HG02885 (cell line): Measurements from ENCODE around the gene NDP.
"Not testable (repeated sequence)": the region's sequence is repeated elsewhere in the genome, so short reads cannot be mapped to it uniquely, and the experiment has no call there.

Experiments
- ATAC-seq: cut with Tn5 transposase; IDR thresholded peaks from one replicate; pipeline ENCODE4 v1.9.1; 2021; ENCODE audit warnings: mild to moderate bottlenecking; ENCODE audit not compliant: unreplicated experiment, poor library complexity

Gene NDP

DNA sequence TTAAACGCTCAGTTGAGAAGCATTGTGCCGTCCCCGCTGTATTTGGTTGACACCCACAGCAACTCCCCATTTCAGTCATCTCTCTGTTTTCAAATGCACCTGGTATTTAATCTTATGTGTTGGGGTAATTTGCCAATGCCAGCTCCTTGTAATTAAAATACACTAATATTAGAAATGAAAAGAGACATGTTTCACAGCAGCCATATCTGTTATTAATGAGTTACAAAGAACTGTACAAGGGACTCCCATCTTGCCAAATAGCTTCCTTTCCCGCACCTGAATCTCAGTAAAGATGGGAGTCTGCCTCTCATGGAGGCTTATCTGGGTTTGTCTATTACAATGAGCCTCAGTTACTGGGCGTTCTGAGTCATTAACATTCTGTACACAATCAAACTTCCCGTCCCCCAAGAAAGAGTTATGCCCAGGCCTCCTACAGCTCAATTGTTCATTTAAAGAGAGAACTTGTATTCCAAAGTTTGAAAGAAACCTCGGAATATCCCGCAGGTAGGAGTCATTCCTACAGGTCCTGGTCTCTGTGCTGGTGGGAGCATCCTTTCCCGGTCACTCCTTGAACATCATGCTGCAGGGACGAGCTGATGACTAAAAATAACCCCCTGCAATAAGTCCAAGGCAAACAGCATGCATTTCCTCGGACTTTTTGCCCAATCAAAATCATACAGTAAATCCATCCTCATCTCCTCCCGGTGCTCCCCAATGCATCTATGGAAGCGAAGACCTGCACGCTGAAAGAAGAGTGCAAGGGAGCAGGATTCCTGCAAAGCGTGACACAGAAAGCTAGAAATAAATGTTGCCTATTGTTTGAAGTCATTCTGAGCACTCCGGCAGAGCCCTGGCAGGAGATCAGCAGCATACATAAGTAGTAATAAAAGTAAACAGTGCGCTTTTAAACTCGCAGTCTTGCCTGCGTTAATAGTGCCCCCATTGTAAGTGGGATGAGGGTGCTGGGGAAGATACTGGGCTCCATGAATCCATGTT is 926 bp downstream of the NDP start:
- ATAC-seq: no peak

DNA sequence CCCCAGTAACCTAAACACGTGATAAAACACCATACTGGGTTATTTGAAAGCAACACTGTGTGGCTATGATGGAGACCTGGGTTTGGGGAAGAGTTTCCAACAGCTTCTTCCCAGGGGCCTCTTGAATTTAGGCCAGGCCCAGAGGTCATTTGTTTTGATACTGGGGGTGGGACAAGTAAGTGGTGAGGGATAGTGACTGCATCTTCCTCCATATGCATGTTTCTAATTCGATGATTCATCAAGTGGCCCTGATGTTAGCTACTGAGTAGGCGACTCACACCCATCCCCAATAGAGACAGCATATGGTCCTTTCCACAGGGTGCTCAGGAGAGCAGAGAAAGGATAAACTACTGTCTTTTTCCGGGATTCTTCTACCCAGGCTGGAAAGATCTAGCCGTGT is 2.7 kb downstream of the NDP start:
- ATAC-seq: no peak

DNA sequence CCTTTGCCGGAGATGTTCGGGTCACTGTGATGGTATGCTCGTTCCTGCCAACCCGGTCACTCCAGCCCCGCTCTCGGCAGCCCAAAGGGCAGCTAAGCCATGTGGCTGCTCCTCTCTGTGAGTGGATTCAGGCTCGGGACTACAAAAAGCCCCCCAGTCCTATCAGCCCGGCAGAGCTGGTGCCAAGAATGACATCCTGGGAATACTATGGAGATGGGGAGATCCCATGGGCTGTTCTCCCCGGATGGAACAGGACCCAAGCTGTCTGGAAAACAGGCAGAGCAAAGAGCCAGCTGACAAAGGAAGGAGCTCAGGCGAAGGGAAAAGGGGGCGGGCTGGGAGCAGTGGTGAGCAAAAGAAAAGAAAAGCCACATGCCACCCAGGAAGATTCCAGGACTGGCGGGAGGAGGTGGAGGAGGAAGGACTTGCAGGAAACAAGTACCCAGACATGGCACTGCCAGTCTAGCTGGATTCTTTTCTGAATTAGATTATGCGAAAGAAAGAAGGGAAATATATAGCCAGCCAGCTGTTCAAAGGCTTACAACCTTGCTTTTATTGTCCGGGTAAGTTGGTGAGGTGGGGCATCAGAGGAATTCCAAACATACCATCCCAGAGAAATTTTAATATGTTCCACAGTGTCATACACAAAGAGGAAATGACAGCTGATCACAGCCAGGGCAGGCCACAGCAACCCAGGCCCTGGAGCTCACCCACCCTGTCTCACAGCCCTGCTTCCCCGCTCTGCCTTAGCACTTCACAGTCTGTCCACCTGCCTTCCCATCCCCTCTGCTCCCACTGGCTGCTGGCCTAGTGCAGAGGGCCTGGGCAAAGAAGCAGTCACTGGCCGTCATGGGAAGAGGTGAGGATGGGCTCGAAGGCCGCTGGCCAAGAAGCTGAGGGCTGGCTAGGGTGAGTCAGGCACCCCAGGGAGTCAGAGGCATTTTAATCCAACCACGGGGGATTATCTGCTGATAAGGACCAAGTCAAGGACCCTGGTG is 3.4 kb downstream of the NDP start:
- ATAC-seq: no peak

DNA sequence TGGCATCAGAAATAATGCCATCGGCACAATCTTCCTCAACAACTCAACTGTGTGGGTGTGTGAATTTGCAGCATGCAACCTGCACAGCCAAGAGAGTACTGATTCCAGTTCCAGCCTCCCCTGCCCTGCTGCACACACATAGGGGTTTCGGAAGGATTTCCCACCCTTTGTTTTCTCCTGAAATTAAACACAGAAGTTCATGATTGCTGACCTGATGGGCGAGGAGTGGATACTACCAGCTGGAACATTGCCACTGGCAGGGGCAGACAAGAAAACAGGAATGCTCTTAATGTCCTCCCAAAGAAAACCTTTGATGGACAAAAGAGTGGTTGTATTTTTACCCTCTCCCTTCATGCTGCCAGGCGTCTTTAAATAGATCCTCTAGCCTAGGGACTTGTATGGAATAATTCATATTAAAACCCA is 4.8 kb downstream of the NDP start:
- ATAC-seq: no peak

DNA sequence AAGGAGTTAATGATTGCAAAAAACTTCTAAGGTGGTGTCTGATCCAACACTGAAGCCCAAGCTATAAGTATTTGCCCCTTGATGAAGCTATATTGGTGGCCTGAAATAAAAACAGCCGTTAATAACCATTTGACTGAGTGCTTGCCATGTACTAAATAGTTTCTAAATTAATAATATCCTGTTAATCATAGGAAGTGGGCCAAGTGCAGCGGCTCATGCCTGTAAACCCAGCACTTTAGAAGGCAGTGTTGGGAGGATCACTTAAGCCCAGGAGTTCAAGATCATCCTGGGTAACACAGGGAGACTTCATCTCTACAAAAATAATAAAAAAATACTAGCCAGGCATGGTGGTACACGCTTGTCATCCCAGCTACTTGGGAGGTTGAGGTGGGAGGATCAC is 8.3 kb downstream of the NDP start:
- ATAC-seq: no peak

DNA sequence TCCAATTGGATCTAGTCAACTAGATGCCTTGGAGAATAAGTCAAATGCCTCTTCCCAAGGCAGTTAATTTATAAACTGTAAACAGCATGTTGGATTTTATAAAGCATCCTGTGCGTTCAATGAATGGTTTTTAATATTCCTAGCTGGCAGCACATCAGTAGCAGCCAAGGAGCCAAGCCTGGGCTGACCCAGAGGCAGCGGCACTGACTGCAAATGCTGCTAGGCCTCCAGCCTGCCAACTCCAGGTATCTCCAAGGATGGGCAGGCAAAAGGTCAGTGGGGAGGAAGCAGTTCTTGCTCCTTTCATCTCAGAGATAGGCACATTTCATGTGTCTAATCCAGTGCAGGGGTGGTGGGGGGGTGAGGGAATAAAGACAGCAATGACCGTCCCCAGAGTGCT is 9.5 kb downstream of the NDP start:
- no peak for ATAC-seq

DNA sequence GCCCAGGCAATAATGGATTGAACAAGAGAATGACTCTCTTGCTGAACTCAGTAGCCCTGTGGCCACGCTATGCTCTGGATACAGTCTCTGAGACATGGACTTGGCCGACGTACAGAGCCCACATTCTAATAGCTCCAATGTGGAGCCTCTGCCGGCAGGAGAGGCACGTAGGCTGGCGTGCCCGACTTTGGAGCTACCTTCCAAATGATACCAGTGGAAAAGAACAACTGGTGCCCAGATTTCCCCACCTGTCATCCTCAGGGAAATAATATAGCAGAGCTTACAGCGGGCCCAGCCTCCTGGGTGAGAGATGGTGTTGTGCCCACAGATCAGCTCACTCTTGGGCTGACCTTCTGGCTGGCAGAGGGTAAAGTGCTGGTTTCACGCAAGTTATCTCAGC is 10.6 kb downstream of the NDP start:
- no peak for ATAC-seq

DNA sequence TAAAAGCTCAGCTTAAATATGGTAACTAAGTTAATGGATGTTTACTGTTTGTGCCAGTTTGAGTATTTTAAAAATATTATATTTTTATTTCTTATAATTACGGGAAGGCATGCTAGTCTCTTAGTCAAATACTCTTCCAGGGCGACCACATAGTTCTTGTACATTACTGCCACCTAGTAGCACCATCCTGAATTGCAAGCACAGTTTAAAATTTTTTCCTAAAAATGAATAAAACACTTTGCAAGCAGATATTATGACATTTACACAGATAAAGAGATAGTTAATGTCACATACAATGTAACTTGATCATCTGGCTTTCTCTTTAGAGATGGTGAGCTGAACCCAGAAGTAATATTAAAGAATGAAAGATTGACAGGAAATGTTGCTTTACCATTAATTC is 11.5 kb downstream of the NDP start:
- no peak for ATAC-seq

DNA sequence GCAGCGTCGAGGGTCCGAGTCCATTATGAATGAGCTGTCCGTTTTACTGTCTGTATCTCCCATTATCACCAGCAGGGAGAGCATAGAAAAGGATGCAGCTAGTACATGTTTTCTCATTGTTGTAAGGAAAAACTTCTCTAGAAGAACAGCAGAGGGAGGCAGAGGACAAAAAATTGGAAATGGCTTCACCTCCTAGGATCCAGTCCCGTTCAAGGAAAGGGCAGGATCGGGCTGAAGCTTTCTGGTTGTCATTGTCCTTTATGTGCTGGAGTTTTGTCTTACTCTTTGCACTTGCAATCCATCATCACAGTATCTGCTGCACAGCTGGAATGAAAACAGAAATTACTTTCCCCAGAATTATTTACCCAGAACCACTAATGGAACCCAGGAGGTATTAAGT is 14.7 kb downstream of the NDP start:
- peak; percentile 88 for ATAC-seq

DNA sequence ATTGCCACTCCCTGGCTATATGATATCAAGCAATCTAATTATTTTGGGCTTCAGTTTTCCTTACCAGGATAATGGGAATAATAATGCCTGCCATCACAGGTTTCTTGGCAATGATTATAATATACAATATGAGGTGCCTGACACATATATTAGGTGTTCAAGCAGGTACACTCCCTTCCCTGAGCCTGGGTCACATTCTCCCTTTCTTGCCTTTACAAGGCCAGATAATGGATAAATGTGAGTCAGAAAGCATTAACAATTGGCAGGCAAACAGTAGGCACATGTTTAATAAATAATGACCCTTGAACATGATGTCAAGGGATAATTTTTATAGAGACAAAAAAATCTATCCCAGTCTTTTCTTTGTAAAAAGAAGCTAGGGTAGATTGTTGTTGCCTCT is 17.2 kb downstream of the NDP start:
- no peak for ATAC-seq

DNA sequence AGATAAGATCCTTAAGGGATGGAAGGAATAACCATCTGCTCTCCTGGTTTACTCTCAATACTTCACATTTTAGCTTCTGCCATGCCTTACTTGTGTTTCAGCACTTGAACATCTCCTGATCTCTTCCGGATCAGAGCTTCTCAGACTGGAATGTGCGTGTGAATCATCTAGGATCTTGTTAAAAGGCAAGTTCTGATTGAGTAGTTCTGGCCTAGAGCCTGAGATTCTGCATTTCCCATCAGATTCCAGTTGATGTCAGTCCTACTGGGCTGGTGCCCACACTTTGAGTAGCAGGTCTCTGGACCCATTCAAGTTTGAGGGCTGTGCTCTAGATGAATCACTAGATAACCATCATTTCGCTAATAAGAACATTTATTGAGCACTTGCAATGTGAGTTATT is 20.0 kb downstream of the NDP start:
- no peak for ATAC-seq

DNA sequence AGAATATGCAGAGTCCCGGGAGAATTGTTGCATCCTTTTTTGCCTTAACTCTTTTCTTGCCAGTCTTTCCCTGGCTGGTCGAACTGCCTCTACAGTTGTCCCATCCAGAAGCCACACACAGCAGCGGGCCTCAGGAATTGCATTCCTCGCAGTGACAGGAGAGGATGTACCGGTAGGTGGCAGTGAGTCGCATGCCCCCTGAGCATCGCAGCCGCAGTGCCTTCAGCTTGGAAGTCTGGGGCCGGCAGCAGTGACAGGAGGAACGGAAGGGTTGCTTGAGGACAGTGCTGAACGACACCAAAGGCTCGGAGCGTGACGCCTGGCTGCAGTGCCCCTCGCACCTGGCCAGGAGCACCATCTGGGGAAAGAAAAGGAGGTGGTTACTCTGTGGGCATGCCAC is 23.5 kb downstream of the NDP start:
- ATAC-seq: peak; percentile 66

DNA sequence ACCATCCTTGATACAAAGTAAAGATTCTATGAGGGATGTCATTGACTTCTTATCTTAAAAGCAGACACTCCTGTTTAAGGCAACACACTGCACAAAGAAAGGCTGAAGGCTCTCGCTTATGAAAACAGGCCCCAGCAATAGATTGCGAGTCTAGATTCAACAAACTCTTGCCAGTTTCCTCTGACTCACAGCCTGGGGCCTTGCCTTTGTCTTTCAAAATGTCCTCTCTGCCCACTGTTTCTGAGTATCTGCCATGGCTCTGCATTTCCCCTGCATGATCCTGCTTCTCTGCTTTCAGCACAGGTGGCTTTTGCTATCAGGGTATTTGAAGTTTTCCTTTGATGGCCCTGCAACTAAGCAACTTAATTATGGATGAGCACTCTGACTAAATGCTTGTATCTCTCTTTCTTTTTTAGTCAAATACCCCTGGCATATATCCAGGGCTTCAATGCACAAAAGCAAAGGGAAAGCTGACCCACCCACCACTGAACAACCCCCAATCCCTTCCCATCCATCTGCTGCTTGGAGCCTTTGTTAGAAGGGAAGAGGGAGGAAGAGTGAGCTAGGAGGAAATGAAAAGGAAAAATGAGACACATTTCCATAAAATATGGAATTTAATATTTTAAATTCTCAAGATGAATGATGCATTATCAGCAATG is 32.2 kb downstream of the NDP start:
- no peak for ATAC-seq

DNA sequence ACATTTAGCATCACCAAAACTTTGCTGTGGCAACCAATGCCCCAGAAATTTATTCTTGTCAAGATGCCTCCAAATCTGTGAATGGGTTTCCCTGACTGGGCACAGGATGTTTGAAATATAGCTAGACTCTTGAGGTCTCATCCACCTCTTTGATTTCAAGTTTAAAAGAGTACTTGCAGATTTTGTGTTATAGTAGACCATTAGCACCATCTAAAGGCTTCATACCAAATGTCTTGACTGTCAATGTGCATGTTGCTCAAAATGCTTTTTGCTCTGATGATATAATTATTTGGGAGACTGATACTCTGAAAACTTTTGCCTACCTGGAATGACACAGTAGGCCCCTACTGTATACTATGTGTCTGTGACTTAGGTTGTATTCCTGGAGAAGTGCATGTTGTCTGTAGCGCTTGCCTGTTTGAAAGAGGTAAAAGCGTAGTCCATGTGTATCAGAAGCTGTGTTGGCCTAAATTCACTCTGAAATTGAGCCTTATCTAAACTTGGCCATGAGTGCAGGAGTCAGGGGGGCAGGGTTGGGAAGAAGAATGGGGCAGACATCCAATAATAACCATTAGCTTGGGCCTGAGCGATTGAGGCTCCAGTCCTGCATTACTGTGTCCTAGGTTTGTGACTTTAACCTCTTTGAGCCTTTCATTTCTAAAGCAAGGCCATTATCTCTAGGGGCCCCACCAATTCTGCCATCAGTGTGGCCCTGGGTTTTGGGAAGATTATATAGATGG is 33.8 kb downstream of the NDP start:
- ATAC-seq: no peak

DNA sequence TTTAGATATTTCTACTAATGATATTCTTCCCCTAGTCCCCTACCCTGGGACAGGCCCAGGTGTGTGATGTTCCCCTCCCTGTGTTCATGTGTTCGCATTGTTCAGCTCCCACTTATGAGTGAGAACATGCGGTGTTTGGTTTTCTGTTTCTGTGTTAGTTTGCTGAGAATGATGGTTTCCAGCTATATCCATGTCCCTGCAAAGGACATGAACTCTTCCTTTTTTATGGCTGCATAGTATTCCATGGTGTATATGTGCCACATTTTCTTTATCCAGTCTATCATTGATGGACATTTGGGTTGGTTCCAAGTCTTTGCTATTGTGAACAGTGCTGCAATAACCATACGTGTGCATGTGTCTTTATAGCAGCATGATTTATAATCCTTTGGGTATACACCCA is 51.2 kb downstream of the NDP start:
- ATAC-seq: not testable (repeated sequence)

DNA sequence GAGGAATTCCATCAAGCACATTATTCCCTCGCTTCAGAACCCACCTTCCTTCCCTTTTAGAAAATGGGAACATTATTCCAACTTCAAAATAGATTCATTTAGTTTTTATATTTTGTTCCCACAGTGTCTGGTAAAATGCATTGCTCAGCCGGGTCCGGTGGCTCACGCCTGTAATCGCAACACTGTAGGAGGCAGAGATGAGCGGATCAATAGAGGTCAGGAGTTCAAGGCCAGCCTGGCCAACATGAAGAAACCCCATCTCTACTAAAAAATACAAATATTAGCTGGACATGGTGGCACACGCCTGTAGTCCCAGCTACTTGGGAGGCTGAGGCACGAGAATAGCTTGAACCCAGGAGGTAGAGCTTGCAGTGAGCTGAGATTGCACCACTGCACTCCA is 62.4 kb downstream of the NDP start:
- not testable (repeated sequence) for ATAC-seq

DNA sequence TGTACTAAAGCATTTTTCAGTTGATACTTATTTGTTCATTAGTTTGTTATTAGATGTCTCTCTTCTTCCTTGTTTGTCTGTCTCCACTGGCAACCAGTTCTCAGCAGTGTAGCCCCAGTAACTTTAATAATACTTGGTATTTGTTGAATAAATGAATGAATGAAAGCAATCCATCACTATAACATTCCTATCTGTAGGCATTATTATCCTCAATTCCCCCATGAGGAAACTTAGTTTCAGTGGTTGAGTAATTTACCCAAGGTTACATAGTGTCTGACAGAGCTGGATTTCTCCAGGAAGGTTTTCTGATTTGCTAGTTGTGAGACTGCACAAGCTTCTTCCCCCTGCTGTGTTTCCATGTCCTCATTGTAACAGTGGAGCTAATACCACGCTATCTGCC is 63.2 kb downstream of the NDP start:
- no peak for ATAC-seq

DNA sequence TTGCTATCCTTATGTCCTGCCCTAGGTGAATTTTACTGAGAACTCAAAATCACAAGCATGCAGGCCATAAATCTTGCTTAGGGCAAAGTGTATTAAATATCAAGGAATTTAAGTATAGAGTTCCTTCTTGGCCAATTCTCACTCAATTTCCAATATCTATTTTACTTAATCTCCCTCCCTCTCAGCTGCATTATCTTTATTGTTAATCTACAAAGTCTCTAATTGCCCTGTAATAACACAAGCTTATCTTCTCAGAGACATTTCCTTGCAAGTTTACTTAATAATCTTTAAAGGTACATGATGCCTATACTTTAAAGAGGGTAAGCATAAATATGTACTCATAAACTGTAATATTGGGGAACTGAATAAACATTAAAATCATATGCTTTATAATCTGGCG is 64.0 kb downstream of the NDP start:
- ATAC-seq: no peak

DNA sequence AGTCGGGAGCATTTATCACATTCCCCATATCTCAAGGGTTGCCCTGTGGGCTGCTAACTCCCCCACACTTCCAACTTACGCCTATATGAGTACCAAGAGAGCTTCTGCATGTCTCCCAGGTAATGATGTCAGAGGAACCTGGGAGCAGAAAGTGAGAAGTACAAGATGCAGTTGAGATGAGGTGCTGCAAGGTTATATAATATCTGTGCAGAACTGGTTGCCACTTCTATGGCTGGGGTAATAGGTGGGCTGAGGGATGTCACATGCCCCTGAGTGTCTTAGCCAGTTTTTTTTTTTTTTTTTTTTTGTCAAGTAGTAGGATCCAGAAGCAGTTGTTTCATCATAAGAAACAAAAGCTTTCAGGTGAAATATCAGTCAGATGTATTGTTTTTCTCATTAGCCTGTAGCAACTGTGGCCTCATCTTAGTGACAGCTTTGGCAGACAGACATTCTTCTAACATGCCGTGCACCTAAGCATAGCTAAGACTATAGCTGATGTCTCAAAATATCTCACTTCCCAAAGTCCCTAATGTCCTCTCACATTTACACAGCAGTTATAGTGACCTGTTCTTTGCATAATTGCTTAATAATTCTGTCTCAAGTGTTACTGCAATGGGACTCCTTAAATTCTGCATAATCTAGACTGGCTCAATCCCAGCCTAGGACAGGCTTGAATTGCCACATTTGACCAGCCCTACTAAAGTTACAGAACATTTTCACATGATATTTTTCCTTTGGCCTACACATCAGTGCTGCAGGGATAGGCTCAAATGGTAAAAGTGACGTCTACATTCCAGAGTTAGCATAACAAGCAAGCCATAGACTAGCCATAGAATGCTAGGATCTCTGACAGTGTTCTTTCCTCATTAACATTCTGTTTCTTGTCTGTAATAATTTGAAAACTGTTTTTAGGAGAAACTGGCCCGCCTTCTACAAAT is 73.0 kb downstream of the NDP start:
- no peak for ATAC-seq
